K562 (cell line): ENCODE data around the gene POLR1H. TPM values are rescaled to one million over a fixed set of nuclear protein-coding genes. Genes with fewer than 3 reads are reported as not detected.
A peak's percentile ranks its signal among the peaks of the same experiment; 100 is the strongest.

Experiments
- ATAC-seq: fragments of 200-7000 bp; cut with Tn5 transposase; 3 replicates; pipeline ENCODE4 v1.9.1; 2020; ENCODE audit warnings: moderate library complexity
- BruUV-seq: library from RNA; stranded (reverse); fragments of 400-500 nt; replicated peaks from 2 replicates; lab custom pipeline; 2021; lab: Mats Ljungman, UMichigan
- CTCF ChIA-PET: fragments of 300-600 bp; formaldehyde crosslinking; extraction: SDS; loops from one replicate; lab custom pipeline; 2021; ENCODE audit warnings: low intra/inter-chr PET ratio; lab: Yijun Ruan, JAX
- POLR2A ChIA-PET: fragments of 300-600, 350-650 bp; sonication (Branson Sonifier 250); formaldehyde crosslinking; extraction: SDS; loops from one replicate; lab custom pipeline; 2021; ENCODE audit warnings: antibody characterized with exemption, inconsistent platforms; lab: Yijun Ruan, JAX
- DNase-seq, 4 experiments: peaks; one replicate each; pipeline versions ENCODE4 v3.0.0 to v3.0.0-alpha.2; 2011 to 2018; ENCODE audit warnings: low spot score in 3 of 4, mixed read lengths in 3 of 4; ENCODE audit errors: extremely low read depth in 1 of 4
- FAIRE-seq: peaks from 2 replicates; lab custom pipeline; 2011; peaks lifted over from hg19 to GRCh38; lab: Jason Lieb, UNC
- H2AFZ ChIP-seq: 2 replicates; pipeline ENCODE4 v1.6.0; 2011; ENCODE audit warnings: low read depth, low read length, control low read depth, inconsistent platforms
- H3K27ac ChIP-seq: fragments of 200-600 bp; 3 replicates; pipeline ENCODE4 v1.8.0; 2011; ENCODE audit warnings: low read depth, mild to moderate bottlenecking, control low read depth, inconsistent platforms, low read length, moderate library complexity, mixed read lengths; ENCODE audit errors: extremely low read depth
- H3K27me3 ChIP-seq, 2 experiments: fragments of 300-600 bp in 1 of 2; 2 replicates in 1 of 2; 3 replicates in 1 of 2; pipeline versions ENCODE4 v1.6.0 to v1.8.0; 2011; ENCODE audit warnings: inconsistent platforms in 2 of 2, low read length in 2 of 2, mild to moderate bottlenecking in 1 of 2, mixed read lengths in 1 of 2, moderate library complexity in 1 of 2; ENCODE audit not compliant: control insufficient read depth in 2 of 2, insufficient read depth in 2 of 2
- H3K36me3 ChIP-seq: fragments of 300-600 bp; 3 replicates; pipeline ENCODE4 v1.8.0; 2011; ENCODE audit warnings: mild to moderate bottlenecking, low read length, inconsistent platforms; ENCODE audit not compliant: control insufficient read depth, insufficient read depth
- H3K4me1 ChIP-seq, 2 experiments: fragments of 200-600 bp in 1 of 2; replicated peaks in 1 of 2; 2 replicates in 1 of 2; 3 replicates in 1 of 2; pipeline versions ENCODE4 v1.5.1 to v1.8.0; 2011; ENCODE audit warnings: inconsistent platforms in 2 of 2, low read length in 2 of 2, mild to moderate bottlenecking in 1 of 2, mixed read lengths in 1 of 2, moderate library complexity in 1 of 2; ENCODE audit not compliant: control insufficient read depth in 2 of 2, insufficient read depth in 2 of 2
- H3K4me2 ChIP-seq: 2 replicates; pipeline ENCODE4 v1.6.1; 2011; ENCODE audit warnings: low read length, control low read depth, inconsistent platforms, mixed read lengths; ENCODE audit not compliant: insufficient read depth
- H3K4me3 ChIP-seq: fragments of 200-600 bp; sonication (generic), shearing (Covaris generic); 2 replicates; pipeline ENCODE4 v1.5.1; 2016; ENCODE audit warnings: control low read depth, inconsistent platforms
- H3K79me2 ChIP-seq: fragments of 200-600 bp; 3 replicates; pipeline ENCODE4 v1.8.0; 2011; ENCODE audit warnings: low read length, inconsistent platforms; ENCODE audit not compliant: control insufficient read depth, insufficient read depth
- H3K9ac ChIP-seq, 2 experiments: 2 replicates each; pipeline versions ENCODE4 v1.6.0 to v1.6.1; 2011; ENCODE audit warnings: low read depth in 2 of 2, low read length in 2 of 2, control low read depth in 1 of 2, inconsistent platforms in 1 of 2, mild to moderate bottlenecking in 1 of 2, mixed read lengths in 1 of 2; ENCODE audit not compliant: insufficient read depth in 1 of 2
- H3K9me1 ChIP-seq: one replicate; pipeline ENCODE4 v1.6.0; 2011; ENCODE audit warnings: inconsistent platforms, mild to moderate bottlenecking, low read length, moderate library complexity; ENCODE audit not compliant: control insufficient read depth, insufficient read depth
- H3K9me3 ChIP-seq: replicated peaks from 2 replicates; pipeline ENCODE4 v1.5.1; 2011; ENCODE audit warnings: low read depth, low read length, inconsistent platforms; ENCODE audit not compliant: control insufficient read depth, insufficient read depth
- H4K20me1 ChIP-seq: replicated peaks from 2 replicates; pipeline ENCODE4 v1.6.1; 2011; ENCODE audit warnings: low read length, inconsistent platforms, mixed read lengths; ENCODE audit not compliant: control insufficient read depth, insufficient read depth
- ATF7 ChIP-seq: fragments of 450-650 bp; IDR thresholded peaks from 2 replicates; pipeline ENCODE4 v1.7.1; 2014; ENCODE audit warnings: mild to moderate bottlenecking, moderate library complexity
- EHMT2 ChIP-seq: fragments of 450-650 bp; IDR thresholded peaks from 2 replicates; pipeline ENCODE4 v1.6.1; 2018; ENCODE audit warnings: antibody characterized with exemption
- HCFC1 ChIP-seq: IDR thresholded peaks from 2 replicates; pipeline ENCODE4 v1.6.1; 2012; ENCODE audit warnings: low read depth, low read length, improper control_type of control experiment
- HEY1 ChIP-seq: fragments of 250-450 bp; sonication (Bioruptor Pico); IDR thresholded peaks from 2 replicates; pipeline ENCODE4 v1.5.0; 2020; ENCODE audit warnings: mild to moderate bottlenecking, moderate library complexity, borderline replicate concordance
- HMG20B ChIP-seq: fragments of 250-450 bp; sonication (Bioruptor Pico); IDR thresholded peaks from 2 replicates; pipeline ENCODE4 v1.5.0; 2021; ENCODE audit warnings: mild to moderate bottlenecking
- KDM1A ChIP-seq, 2 experiments: fragments of 450-650 bp; IDR thresholded peaks; 2 replicates each; pipeline ENCODE4 v1.6.1; 2016; ENCODE audit warnings: mild to moderate bottlenecking in 2 of 2
- KLF16 ChIP-seq: IDR thresholded peaks from 2 replicates; pipeline ENCODE4 v1.6.1; 2016; ENCODE audit warnings: antibody characterized with exemption
- SREBF2 ChIP-seq: sonication (generic); formaldehyde crosslinking; IDR thresholded peaks from 2 replicates; pipeline ENCODE4 v1.4.0; 2020; ENCODE audit warnings: mild to moderate bottlenecking, missing genetic modification reagents
- STAG1 ChIP-seq: sonication (generic); formaldehyde crosslinking; IDR thresholded peaks from 2 replicates; pipeline ENCODE4 v1.5.0; 2020; ENCODE audit warnings: missing genetic modification reagents, borderline replicate concordance
- TCF3 ChIP-seq: sonication (generic); formaldehyde crosslinking; IDR thresholded peaks from 2 replicates; pipeline ENCODE4 v1.4.0; 2020; ENCODE audit warnings: mild to moderate bottlenecking, missing genetic modification reagents
- ZNF12 ChIP-seq: sonication (generic); formaldehyde crosslinking; IDR thresholded peaks from 2 replicates; pipeline ENCODE4 v1.4.0; 2020; ENCODE audit warnings: mild to moderate bottlenecking, missing genetic modification reagents
- WGBS: fragments of 100-300 bp; shearing (Covaris generic); methylation state at CpG from one replicate; pipeline ENCODE4 v1.1.6; 2016; ENCODE audit warnings: low coverage, mixed read lengths; ENCODE audit not compliant: insufficient coverage; ENCODE audit errors: missing lambda C conversion rate; 5-methylcytosine and 5-hydroxymethylcytosine counted together
- in situ Hi-C: fragments of 300-500 bp; cut with MboI; formaldehyde crosslinking; loops from 4 replicates; pipeline ENCODE4 v1.15.0; 2018; ENCODE audit warnings: inconsistent platforms, mixed read lengths
- intact Hi-C: fragments of 100-400 bp; cut with micrococcal nuclease; formaldehyde crosslinking; loops from 2 replicates; pipeline ENCODE4 v1.14.2; 2022
- polyA plus RNA-seq, 8 experiments: library from polyadenylated mRNA; depleted of rRNA in 4 of 8; stranded (reverse) in 5 of 8; unstranded in 3 of 8; fragments of >200 nt; fragmentation: Nextera tagmentation in 2 of 8; fragmentation: Illumina TruSeq in 1 of 8; extraction: Ambion mirVana in 2 of 8; extraction: Trizol in 1 of 8; gene quantifications; 2 replicates each; pipeline versions ENCODE4 v1.2.1 to v1.2.3, GENCODE V29; 2011 to 2014; ENCODE audit warnings: inconsistent platforms in 1 of 8, missing spikeins in 1 of 8
- total RNA-seq, 7 experiments: library from RNA; depleted of rRNA in 6 of 7; stranded (reverse); fragments of >200 nt in 6 of 7; fragmentation: Illumina TruSeq in 2 of 7; extraction: Trizol in 2 of 7; gene quantifications; 2 replicates each; pipeline versions ENCODE4 v1.2.1 to v1.2.3, GENCODE V29; 2011 to 2021; ENCODE audit warnings: low replicate concordance in 1 of 7
- TF ChIP-seq, protein P1 (sequence below): fragments of 250-450 bp; sonication (Bioruptor Pico); IDR thresholded peaks from 2 replicates; pipeline ENCODE4 v1.5.0; 2021; ENCODE audit warnings: mild to moderate bottlenecking, moderate library complexity
- TF ChIP-seq, protein P2 (sequence below): fragments of 250-450 bp; sonication (Bioruptor Pico); IDR thresholded peaks from 2 replicates; pipeline ENCODE4 v1.5.0; 2021
- TF ChIP-seq, protein P3 (sequence below): sonication (generic); formaldehyde crosslinking; IDR thresholded peaks from 2 replicates; pipeline ENCODE4 v1.8.1; 2022; ENCODE audit warnings: missing genetic modification reagents
- TF ChIP-seq, protein P4 (sequence below): fragments of 450-650 bp; formaldehyde crosslinking; IDR thresholded peaks from 2 replicates; pipeline ENCODE4 v1.4.0; 2022; ENCODE audit warnings: missing genetic modification characterization

Gene POLR1H
- total and polyA plus RNA-seq, 9 of the 15 experiments (the other 6 are each of a cell fraction or from before 2014, with no cell fraction given) = 92.2 to 333 (median 143) TPM

DNA sequence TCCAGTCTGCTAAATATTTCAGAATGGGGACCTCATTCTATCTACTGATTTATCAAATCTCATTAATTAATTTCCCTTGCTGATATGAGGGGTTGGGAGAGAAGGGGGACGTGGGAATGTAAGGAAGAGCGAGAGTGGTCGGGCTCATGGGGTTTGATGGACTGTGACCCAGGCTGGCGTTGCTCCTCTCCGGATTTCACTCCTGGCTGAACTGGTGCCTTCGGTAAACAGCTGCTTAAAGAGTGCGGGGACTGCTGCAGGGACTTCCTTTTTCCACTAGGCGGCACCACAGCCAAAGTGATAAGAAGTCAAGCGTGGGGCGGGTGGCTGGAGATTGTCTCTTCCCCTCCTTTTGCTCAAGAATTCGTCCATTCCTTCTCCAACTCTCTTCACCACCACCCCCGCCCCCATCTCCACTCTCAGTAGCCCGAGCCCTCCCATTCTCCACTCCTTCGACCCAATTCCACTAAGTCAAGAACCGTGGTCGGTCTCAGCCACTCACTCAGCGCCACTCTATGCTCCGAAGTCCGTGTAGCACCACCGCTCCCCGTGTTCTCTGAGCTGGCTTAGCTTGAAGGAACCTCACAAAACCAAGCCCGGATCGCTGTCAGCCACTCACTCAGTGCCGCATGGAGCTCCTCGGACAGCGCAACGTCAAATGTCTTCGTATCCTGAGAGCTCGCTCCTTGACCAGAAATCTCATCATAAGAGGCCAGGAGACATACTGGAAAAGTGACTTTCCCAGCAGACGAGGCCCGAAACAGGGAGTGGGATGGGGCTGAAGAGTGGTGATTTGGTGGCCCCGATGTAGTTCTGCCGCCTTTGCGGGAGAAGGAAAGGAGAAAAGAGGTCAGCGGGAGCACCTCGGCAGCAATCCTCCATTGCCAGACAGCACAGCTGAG is 42.2 kb downstream of the POLR1H start:
- H2AFZ ChIP-seq = peak overlapping the region; percentile 98
- ChIA-PET CTCF (interaction anchor here (0.7 to 4.2 kb wide), 6 partner anchors 27 to 294 kb away, joined by 3 to 66 read pairs (median 6); no protein-coding TSS in a partner anchor), POLR2A (interaction anchor here (0.7 to 1.3 kb wide), 5 partner anchors 23 to 466 kb away, joined by 3 to 5 read pairs (median 3); partner anchors contain the start of gene POLR1H)
- 35% methylated on average over 35 of the region's 36 CpGs for WGBS
- no peak overlapping the region for H3K27ac ChIP-seq
- peak overlapping the region; percentile 86 for H3K4me2 ChIP-seq
- H3K4me1 ChIP-seq = peaks cover 25 to 34% of the 10 kb centered on the region in 2 experiments
- no peaks in the 10 kb centered on the region for H3K79me2 ChIP-seq
- no peak overlapping the region for H3K4me3 ChIP-seq
- peak overlapping the region in 1 of 2 experiments; percentile 80; a peak in 2 of 4 replicates for H3K9ac ChIP-seq
- DNase-seq (peak; percentile 88 to 93 (median 88)), ATAC-seq (peak; percentile 87), FAIRE-seq (peak; percentile 97)
- no peaks in the 10 kb centered on the region for H3K36me3 ChIP-seq
- peaks cover 17 to 29% of the 10 kb centered on the region in 2 experiments; a peak in 4 of 5 replicates for H3K27me3 ChIP-seq
- no peaks in the 10 kb centered on the region for H3K9me3 ChIP-seq
- H3K9me1 ChIP-seq = no peaks in the 10 kb centered on the region
- H4K20me1 ChIP-seq = no peaks in the 10 kb centered on the region
- in situ Hi-C loops = no loop called here
- no TSS peak for BruUV-seq
- intact Hi-C loops = loop anchor here (1.0 to 10.0 kb wide), 5 partner anchors 28 to 294 kb away; partner anchors contain the start of gene PPP1R11
- TF ChIP-seq KLF16 = peak; percentile 48; the same call in 1 of the 2 replicates
- TF ChIP-seq, protein P1, sequence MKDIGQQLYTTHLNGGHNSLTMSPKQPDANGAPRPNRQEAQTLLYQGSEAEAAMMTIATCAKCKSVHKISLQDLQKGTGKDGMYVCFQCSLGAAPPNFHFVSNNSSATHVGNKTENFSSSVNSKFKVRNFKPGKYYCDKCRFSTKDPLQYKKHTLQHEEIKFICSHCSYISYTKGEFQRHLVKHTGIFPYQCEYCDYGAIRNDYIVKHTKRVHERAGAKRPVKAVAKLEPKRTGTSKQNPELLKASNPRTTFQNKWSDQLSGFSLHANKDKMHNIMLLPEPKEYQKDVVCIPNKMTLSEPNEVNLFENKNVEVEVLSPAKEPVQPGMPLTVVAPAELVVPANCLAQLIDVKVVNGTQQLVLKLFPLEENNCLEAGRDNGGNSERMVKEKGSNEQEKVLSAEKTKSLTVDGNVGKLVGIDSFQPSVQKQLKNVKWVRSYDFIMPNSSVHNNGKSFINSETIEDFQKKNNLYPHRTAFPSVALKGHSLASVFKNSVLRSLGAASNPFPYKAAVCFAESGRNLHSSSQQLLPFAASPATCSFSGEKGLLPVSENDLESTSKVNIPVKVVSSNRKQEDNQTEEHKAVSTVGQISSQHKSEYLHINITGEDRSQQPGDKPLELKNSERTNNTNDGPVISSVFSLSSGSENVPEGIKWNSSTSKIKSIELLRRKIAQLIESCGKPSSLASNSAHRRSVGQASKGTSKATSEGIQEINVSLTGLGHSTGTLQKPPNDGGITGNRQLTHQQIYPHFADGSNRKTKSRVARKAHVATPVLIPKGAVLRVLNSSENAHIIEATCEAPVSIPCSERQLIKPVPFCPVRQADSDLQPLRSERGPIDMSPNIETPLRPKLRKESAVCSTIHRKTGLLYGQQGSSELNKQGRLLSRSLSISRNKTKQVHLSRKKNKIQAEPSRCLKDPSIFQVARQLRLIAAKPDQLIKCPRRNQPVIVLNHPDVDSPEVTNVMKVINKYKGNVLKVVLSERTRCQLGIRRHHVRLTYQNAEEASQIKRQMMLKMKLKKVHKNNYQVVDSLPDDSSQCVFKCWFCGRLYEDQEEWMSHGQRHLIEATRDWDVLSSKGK = no peak
- TF ChIP-seq, protein P2, sequence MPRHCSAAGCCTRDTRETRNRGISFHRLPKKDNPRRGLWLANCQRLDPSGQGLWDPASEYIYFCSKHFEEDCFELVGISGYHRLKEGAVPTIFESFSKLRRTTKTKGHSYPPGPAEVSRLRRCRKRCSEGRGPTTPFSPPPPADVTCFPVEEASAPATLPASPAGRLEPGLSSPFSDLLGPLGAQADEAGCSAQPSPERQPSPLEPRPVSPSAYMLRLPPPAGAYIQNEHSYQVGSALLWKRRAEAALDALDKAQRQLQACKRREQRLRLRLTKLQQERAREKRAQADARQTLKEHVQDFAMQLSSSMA = no peak
- TF ChIP-seq EHMT2 = no peak
- peak; percentile 50; the same call in 1 of the 2 replicates for TF ChIP-seq STAG1 (CRISPR knock-in tag)
- TF ChIP-seq ATF7 = no peak
- no peak for TF ChIP-seq TCF3 (CRISPR knock-in tag)
- no peak for TF ChIP-seq KDM1A (IDR thresholded peaks at IDR 0.05)
- TF ChIP-seq, protein P3, sequence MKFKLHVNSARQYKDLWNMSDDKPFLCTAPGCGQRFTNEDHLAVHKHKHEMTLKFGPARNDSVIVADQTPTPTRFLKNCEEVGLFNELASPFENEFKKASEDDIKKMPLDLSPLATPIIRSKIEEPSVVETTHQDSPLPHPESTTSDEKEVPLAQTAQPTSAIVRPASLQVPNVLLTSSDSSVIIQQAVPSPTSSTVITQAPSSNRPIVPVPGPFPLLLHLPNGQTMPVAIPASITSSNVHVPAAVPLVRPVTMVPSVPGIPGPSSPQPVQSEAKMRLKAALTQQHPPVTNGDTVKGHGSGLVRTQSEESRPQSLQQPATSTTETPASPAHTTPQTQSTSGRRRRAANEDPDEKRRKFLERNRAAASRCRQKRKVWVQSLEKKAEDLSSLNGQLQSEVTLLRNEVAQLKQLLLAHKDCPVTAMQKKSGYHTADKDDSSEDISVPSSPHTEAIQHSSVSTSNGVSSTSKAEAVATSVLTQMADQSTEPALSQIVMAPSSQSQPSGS (CRISPR knock-in tag) = no peak
- no peak for TF ChIP-seq HEY1 (CRISPR knock-in tag)
- TF ChIP-seq HCFC1 = no peak
- TF ChIP-seq HMG20B (CRISPR knock-in tag) = no peak
- TF ChIP-seq, protein P4, sequence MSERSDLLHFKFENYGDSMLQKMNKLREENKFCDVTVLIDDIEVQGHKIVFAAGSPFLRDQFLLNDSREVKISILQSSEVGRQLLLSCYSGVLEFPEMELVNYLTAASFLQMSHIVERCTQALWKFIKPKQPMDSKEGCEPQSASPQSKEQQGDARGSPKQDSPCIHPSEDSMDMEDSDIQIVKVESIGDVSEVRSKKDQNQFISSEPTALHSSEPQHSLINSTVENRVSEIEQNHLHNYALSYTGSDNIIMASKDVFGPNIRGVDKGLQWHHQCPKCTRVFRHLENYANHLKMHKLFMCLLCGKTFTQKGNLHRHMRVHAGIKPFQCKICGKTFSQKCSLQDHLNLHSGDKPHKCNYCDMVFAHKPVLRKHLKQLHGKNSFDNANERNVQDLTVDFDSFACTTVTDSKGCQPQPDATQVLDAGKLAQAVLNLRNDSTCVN (CRISPR knock-in tag) = peak; percentile 12; the same call in 1 of the 2 replicates
- no peak for TF ChIP-seq ZNF12 (CRISPR knock-in tag)
- TF ChIP-seq SREBF2 (CRISPR knock-in tag) = no peak
